Activated gamma-delta T cell treated with Interleukin-2 at 50 U/mL for 16 hours (primary cell): ENCODE results near the gene CLDN24.
"Not testable (repeated sequence)": the region's sequence is repeated elsewhere in the genome, so short reads cannot be mapped to it uniquely, and the experiment has no call there.

Experiments used
- DNase-seq: peaks from one replicate; pipeline ENCODE4 v3.0.0-alpha.2; 2020

CLDN24 gene

DNA sequence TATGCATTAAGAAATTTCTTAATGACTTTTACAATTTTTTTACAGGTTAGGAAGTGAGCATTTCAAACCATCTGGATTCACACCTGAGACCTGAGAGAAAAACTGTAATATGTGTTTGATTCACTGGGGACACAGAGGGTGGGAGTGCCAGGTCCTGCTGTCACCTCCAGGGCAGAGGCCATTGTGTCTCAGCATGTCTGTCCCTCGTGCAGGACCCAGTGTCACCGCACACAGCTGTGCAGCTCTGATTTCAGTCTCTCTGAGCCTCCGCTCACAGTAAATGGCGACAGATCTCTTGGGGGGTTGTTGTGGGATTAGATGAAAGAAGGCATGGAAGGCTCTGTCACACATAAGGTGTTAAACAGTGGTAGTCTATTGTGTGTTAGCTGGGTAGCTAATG, 23.0 kb upstream of the CLDN24 start:
- DNase-seq: no peak

DNA sequence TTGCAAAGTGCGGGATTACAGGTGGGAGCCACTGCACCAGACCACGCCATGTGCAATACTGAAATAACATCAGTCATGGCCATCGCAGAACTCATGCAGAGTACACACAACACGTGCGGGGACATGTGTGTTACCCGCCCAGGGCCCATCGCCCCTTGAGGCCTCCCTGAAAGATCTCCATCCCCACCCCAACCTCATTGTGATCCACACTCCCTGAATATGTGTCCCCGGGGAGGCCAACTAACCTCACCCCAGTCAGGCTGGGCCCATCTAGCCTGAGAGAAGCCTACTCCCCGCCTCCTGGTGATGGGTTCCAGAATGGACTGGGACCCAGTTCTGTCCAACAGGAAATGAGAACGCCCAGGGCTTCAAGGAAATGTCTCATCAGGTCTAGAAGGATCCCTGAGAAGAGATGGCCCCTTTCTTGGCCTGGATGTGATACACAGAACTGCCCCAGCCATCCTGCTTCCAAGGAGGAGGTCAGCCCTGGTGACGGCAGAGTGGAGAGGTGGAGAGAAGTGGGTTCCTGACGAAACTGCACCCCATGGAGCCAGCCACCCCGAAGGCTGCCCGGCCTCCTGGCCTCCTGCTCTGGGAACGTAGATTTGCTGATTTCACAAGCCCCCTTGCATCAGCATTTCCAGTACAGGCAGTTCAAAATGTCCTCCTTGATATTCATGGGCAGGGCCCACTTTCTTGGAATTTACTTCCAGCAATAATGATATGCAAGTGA, 22.5 kb upstream of the CLDN24 start:
- DNase-seq: no peak

DNA sequence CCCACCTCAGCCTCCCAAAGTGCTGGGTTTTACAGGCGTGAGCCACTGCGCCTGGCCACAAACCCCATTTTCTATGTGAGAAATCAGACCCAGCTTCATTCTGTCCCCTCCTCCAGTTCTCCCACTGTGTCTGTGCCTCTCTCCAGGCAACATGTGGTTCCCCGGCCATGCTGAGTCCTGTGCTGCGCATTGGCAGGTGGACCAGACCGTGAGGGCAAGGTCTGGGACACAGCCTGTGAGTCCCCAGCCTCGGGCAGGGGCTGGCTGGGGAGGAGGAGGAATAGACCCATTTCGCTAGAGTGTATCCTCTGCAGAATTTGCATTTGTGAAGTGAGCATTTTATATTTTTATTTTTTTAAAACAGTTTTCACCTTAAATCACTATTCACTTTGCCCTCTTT, 21.5 kb upstream of the CLDN24 start:
- no peak for DNase-seq

DNA sequence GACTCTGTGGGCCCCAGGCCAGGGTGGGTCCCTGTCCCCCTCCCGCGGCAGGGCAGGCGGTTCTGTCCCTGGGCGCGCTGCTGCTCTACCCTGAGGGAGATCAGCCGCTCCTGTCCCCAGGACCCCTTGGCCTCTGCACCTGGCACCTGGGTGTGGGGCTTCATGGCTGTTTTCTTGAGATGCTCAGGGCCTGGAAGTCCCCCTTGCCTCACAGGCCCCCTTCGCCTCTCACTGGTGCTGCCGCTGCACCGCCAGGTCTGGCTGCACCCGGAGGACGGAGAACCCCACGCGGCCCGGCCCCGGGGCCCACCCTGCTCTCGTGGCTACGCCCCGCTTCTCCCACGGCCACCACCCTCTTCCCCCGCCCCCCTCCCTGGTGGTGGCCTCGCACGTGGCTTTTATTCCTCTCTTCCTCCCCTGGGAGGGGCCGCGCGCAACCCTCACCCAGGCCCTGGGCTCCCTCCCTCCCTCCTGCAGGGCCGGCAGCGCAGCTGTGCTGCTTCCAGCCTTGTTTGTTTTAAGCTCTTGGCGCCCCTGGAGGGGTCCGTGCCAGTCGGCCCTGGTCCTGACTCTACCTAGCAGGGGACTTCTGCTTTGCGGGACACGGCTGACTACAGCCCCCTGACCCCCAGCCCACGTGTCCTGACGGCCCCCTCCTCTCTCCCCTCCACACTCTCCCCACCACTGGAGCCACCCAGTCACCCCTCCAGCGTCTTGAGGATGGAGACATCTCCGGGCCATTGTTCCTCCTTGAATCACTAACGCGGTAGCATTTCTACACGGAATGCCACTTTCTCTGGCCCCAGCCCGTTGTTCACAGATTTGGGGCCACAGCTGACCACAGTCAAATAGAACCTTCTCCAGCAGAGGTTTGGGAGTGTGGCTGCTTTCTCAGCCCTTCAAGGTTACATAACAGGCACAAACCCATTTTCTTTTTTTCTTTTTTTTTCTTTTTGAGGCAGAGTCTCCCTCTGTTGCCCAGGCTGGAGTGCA, 20.6 kb upstream of the CLDN24 start:
- no peak for DNase-seq

DNA sequence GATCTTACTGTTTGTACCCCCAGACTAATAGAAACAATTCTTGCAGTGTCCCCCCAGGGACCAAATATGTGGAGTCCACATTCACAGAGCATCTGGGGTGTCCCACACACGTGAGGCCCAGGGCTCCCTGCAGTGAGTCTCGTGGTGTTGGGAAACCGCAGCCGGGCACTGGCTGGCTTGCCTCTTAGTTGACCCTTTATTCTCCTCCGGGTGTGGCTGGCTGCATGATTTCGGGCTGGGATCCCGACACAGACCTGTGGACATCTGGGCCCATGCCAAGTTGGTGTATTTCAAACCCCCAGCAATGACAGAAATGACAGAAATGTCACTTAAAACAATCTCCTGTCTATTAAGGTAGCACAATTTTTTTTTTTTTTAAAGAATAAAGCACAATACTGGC, 15.6 kb upstream of the CLDN24 start:
- no peak for DNase-seq

DNA sequence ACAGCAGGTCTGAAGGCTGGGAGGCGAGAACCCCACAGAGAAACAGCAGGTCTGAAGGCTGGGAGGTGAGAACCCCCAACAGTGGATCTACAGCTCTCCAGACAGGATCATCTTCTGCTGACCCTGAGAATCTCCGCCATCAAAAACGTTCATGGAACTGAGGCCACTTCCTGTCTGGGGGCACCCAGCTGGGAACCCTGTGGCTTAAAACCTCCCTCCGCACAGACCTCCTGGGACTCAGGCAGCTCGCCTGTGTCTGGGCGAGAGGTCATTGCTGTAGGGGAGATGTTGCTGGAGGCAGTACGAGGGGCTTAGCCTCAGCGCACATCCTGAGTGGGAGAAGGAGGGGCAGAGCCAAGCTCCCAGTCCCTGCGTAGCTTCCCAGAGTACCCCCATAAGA, 15.1 kb upstream of the CLDN24 start:
- no peak for DNase-seq

DNA sequence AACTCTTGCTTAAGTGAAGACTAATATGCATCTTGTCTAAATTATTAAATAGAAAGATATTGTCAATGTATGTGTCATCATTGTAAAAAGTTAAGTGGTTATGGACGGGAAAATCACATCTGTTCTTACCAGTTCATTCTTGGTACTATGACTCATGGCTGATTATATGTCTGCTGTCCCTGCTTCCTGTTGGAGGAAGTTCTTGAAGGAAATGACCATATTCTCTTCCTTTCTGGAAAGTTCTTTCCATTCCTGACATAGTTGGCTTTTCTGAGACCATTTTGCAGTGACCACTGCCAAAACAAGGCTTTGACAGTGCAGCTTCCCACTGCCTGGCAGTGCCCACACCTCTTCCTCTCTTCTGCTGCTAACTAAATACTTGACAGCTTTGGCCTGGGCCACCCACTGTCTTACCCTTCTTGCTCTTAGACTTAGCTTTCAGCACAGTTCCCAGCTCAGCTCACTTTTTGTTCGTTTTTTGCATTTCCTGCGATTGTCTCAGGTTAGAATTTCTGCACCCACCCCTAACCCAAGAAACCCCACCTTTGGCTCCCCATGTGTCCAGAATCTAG, 13.2 kb upstream of the CLDN24 start:
- DNase-seq: no peak

DNA sequence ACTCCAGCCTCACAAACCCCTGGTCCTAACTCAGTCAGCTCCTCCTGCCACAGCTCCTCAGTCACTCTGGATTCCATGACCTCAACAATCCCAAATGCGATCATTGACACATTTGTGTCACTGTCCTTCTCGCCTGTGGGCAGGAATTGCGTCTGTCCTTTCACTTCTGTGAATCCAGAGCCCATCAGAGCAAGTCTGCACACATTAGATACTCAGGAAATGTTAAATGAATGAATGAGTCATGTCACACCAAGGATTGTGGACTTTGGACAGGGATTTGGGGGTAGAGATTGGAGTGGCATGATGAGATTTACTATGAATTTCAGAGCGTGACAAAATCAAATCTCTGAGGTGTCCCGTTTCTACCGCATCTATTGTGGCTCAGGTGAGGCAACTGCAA, 11.8 kb upstream of the CLDN24 start:
- DNase-seq: no peak

DNA sequence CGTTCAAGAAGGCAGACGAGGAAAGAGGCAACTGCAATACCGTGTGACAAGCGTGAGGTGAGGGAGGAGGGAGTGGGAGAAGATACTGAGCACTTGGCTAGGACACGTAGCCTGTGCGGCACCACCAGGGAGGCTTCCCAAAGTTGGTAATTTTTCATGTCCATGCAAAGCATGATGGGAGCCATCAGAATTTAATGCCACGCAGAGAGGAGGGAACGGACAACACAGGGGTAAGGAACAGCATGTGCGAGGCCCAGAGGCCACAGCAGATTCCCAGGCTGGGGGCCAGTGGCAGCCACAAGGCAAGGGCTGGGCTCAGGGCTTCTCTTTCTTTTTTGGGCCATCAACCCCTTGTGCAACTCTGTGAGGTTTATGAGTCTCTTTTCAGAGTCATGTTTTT, 11.0 kb upstream of the CLDN24 start:
- DNase-seq: no peak

DNA sequence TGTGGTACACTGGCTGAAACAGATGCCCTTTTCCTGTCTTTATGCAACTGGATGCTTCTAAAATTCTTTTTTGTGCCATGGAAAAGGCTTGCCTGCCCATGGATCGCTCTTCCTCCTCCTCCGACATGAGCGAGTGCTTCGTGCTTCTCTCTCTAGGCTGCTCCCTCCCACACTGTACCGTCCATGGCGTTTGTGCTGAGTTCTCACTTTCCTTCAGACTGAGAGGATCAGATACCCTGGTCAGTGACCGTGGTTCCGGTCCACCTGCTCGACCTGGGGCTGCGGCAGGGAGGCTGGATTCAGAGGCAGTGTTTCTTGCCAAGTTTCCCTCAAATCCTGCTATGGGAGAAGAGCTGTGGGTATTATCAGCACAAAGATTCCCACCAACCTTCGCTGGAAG, 10.2 kb upstream of the CLDN24 start:
- DNase-seq: no peak

DNA sequence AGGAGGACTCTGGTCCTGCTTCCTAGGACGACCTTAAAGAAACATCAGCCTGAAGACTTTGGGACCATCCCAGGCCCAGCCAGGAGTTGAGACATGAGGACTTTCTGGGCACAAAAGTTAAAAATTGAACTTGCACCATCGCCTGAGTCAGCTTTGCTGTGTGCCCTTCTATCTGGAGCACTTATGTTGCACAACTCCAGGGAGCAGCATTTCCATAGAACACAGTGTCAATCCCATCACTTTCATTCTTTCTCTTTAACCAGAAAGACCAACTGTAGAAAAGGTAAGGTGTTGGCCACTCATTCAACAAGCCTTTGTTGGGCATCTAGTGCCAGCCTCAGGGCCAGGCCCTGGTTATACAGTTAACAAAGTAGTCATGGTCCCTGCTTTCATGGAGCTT, 8.6 kb upstream of the CLDN24 start:
- no peak for DNase-seq

DNA sequence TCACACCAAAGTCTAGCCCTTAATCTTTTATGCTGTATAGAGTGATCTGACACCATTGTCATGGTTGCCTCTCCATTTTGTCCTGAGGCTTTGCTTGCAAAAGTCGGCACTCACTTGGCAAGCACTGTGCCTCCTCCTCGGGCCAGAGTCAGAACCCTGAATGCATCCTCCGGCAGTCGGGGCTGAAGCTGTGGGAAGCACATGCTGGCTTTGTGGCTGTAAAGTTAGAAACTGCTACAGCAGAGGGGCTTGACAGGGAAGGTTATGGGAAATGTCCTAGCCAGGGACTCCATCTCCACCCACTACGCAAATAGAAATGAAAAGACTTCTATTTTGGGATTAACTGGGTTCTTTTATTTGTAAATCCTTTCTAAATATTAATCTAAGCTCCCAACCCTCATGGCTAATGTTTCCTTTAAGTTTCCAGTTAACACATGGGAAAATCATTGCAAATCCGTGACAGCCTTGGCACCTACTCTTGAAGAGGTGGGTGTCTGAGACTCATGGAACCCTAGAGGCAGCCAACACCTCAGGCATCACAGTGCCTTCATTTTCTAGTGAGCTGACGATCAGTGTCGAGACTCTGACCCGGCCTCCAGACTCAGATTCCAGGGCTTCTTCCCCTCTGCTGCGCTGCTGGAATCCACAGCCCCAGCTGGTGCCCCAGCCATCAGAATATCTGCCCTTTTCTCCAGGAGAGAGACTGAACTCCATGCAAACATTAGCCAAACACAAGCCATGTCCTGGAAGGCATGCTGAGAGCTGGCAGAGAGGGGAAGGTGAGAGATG, 7.9 kb upstream of the CLDN24 start:
- no peak for DNase-seq

DNA sequence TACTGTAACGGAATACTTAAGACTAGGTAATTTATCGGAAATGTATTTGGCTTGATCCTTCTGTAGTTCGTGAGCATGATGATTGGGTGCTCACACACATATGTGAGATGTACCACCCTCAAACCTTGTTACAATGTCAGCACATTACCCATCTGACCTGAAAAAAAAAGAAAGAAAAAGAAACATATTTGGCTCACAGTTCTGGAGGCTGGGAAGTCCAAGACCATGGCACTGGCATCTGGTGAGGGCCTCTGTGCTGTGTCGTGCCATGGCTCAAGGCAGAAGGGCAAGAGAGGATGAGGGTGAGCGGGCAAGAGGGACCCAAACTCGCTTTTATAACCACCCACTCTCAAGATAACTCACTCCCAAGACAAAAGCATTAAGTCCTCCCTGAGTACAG, 7.0 kb upstream of the CLDN24 start:
- no peak for DNase-seq

DNA sequence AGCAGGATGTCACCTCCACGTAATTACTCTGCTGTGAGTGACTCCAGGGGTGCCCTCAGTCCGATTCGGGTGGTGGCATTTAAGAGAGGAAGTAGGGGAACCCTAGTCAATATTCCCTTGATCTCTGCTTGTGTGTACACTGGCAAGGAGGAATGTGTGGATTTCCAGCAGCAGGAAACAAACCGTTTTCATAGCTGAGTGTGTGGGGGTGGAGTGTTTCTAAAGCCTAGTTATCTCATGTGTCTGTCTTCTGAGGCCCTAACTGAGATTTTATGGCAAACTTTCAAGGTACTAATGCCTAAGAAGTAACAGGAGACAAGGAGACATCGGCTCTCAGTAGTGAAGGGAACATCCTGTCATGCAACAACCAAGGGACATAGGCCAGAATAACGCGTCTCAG, 6.6 kb upstream of the CLDN24 start:
- no peak for DNase-seq

DNA sequence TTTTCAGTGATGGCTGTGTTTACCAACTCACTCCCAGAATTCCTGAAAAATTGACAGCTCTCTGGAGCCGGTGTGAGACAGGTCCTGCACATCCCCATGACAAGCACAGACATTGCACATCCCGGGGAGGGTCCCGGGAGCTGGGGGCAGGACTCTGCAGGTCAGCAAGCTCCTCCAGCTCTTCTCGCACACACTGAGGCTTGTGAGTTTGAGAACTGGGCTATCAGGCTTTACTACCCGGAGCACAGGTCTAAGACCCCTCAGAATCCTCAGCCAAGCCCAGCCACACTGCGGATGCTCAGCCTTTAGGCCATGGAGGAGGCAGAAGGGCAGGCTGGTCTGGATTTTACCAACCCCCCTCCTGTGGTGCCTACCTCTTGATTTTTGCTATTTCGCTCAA, 5.6 kb upstream of the CLDN24 start:
- DNase-seq: no peak

DNA sequence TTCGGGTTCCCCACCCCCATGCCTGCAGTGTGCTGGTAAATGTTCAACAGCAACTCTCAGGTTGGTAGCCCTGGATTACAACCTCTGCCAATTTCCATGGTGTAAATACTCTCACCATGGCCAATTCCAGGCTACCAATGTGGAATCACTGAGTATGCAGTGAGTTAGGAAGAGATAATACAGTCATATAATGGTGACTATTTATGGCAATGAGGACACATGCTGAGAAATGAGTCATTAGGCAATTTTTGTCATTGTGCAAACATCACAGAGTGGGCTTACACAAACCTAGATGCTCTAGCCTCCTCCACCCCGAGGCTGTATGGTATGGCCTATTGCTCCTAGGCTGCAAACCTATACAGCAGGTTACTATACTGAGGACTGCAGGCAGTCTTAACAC, 4.6 kb upstream of the CLDN24 start:
- DNase-seq: no peak

DNA sequence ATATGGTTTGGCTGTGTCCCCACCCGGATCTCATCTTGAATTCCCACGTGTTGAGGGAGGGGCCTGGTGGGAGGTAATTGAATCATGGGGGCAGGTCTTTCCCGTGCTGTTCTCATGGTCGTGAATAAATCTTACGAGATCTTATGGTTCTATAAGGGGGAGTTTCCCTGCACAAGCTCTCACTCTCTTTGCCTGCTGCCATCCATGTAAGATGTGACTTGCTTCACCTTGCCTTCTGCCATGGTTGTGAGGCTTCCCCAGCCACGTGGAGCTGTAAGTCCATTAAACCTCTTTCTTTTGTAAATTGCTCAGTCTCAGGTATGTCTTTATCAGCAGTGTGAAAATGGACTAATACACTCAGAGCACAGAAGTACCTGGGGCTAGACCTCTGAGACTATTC, 4.2 kb upstream of the CLDN24 start:
- DNase-seq: not testable (repeated sequence)

DNA sequence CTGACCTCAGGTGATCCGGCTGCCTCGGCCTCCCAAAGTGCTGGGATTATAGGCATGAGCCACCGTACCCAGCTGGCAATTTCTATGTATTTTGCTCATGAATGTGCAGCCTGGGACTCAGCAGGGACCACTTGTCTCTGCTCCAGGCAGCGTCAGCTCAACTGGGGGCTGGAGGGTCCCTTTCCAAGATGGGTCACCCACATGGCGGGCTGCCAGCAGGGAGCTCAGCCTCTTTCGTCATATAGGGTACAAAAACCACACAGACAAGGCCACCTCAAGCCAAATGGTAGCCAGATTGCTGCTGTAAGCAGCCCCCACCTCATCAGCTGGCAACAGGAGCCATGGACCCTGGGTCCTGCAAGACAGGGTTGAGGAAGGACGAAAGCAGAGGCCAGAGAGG, 2.4 kb upstream of the CLDN24 start:
- DNase-seq: no peak

DNA sequence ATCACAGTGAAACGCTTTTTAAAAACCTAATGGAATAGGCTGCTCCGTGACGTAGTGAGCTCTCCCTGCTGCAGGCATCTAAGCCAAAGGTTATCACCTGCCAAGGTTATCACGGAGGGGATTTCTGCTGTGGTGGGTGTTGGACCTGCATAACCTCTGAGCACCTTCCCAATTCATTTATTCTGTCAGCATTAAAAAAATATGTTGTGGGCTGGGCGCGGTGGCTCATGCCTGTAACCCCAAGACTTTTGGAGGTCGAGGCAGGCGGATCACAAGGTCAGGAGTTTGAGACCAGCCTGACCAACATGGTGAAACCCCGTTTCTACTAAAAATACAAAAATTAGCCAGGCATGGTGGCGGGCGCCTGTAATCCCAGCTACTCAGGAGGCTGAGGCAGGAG, 1.8 kb upstream of the CLDN24 start:
- not testable (repeated sequence) for DNase-seq

DNA sequence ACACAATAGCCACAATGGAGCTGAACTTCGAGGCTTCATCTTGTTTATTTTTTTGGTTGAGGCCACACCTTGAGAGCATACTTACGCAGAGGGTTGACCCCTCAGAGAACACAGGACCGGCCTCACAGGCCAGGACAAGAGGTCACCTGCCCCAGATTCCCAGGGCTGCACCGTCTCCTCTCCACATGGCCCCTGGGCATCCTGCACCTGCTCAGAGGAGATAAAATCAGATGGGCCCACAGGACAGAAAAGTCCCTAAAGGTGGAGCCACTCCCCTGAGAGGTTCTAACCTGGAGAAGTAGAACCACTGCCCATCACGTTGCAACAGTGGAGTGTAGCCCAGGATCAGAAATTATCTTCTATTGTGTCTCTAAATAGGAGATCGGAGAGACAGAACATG, 1.1 kb upstream of the CLDN24 start:
- DNase-seq: no peak

DNA sequence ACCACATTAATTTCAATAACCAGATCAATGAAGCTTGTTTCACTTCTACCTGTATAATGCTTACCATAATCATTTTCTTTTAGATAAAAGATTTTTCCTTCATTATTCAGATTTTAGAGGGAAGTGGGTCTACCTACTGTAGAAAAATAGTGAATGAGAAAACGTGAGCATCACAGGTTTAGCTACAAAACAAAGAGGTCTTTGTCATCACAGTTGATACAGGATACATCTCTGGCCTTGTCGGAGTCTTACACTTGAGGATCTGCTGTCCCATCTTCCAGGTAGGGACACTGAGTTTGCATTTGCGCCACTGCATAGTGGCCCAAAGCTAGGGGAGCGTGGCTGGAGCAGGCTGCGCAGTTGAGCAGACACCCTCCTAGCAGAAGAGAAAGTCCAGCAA, 710 bp downstream of the CLDN24 start:
- no peak for DNase-seq

DNA sequence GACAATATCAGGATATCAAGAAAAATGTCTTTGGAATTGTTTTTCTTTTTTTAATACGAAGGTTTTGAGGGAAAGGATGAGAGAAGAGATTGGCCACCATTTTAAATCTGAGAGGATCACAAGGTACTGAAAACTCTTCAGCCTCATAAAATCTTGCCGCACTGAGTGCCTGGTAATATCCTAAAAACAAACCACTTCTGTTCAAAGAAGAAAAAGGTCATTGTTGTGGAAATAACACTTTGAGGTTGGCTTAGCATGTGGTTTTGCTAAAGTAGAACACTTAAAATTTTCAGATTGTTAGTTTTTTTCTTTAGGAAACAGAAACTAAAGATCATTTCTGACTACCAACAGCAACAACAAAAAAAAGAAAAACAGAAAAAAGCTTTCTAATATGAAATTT, 1.1 kb downstream of the CLDN24 start:
- DNase-seq: no peak
